ENCODE measurements around the gene C4orf50. TPM values are rescaled to one million over a fixed set of nuclear protein-coding genes. Genes with fewer than 3 reads are reported as not detected.

The C4orf50 gene
- total RNA-seq, 1 donor from 2014 or later: not detected

- Mint-ChIP-seq H3K36me3 (ENCODE audit: low read depth) (no peaks in the 10 kb centered on the region), H3K27me3 (peaks cover 9% of the 10 kb centered on the region), H3K4me3 (no peak overlapping the region), H3K9me3 (no peaks in the 10 kb centered on the region), H3K27ac (no peak overlapping the region), H3K4me1 (no peaks in the 10 kb centered on the region)
- ChIA-PET POLR2A (no interaction called here), CTCF (no interaction called here)
- no peak for TF ChIP-seq CTCF (IDR thresholded peaks at IDR 0.05)
- ATAC-seq (ENCODE audit: low read depth) (no peak), DNase-seq (no peak)
- intact Hi-C loops (cut with micrococcal nuclease): no loop called here
These were observed 26.0 kb upstream of the C4orf50 start for GRCh38 chr4:6044276-6044675.

GRCh38 chr4:6043843-6044242 lies 25.6 kb upstream of the C4orf50 start:
- ATAC-seq (ENCODE audit: low read depth): no peak

GRCh38 chr4:6043188-6043587 lies 25.0 kb upstream of the C4orf50 start:
- no peak for ATAC-seq (ENCODE audit: low read depth)

More at GRCh38 chr4:6043843-6044242, 25.6 kb upstream of the C4orf50 start:
- Mint-ChIP-seq H3K9me3 (no peaks in the 10 kb centered on the region), H3K27ac (no peak overlapping the region), H3K27me3 (peaks cover 9% of the 10 kb centered on the region), H3K36me3 (ENCODE audit: low read depth) (no peaks in the 10 kb centered on the region), H3K4me3 (no peak overlapping the region), H3K4me1 (no peaks in the 10 kb centered on the region)
- intact Hi-C loops (cut with micrococcal nuclease): no loop called here
- CTCF ChIA-PET: no interaction called here
- TF ChIP-seq CTCF (IDR thresholded peaks at IDR 0.05): no peak
- POLR2A ChIA-PET: no interaction called here
- DNase-seq: no peak

GRCh38 chr4:6042293-6043063 lies 24.2 kb upstream of the C4orf50 start:
- TF ChIP-seq CTCF (IDR thresholded peaks at IDR 0.05): no peak
- no peak for DNase-seq
- CTCF ChIA-PET: no interaction called here
- ATAC-seq (ENCODE audit: low read depth): no peak
- Mint-ChIP-seq H3K4me1 (no peaks in the 10 kb centered on the region), H3K27me3 (peaks cover 9% of the 10 kb centered on the region), H3K27ac (no peak overlapping the region), H3K4me3 (no peak overlapping the region), H3K9me3 (no peaks in the 10 kb centered on the region), H3K36me3 (ENCODE audit: low read depth) (no peaks in the 10 kb centered on the region)
- intact Hi-C loops (cut with micrococcal nuclease): no loop called here
- POLR2A ChIA-PET: no interaction called here

More at GRCh38 chr4:6043188-6043587, 25.0 kb upstream of the C4orf50 start:
- H3K9me3 Mint-ChIP-seq: no peaks in the 10 kb centered on the region
- no peaks in the 10 kb centered on the region for H3K36me3 Mint-ChIP-seq (ENCODE audit: low read depth)
- H3K27ac Mint-ChIP-seq: no peak overlapping the region
- H3K4me1 Mint-ChIP-seq: no peaks in the 10 kb centered on the region
- H3K4me3 Mint-ChIP-seq: no peak overlapping the region
- DNase-seq: no peak
- POLR2A ChIA-PET: no interaction called here
- no peak for TF ChIP-seq CTCF (IDR thresholded peaks at IDR 0.05)
- peaks cover 9% of the 10 kb centered on the region for H3K27me3 Mint-ChIP-seq
- CTCF ChIA-PET: no interaction called here
- intact Hi-C loops (cut with micrococcal nuclease): no loop called here

GRCh38 chr4:6041800-6042199 lies 23.6 kb upstream of the C4orf50 start:
- no peaks in the 10 kb centered on the region for H3K9me3 Mint-ChIP-seq
- no peak overlapping the region for H3K4me3 Mint-ChIP-seq
- TF ChIP-seq CTCF (IDR thresholded peaks at IDR 0.05): no peak
- ChIA-PET POLR2A (no interaction called here), CTCF (no interaction called here)
- H3K36me3 Mint-ChIP-seq (ENCODE audit: low read depth): no peaks in the 10 kb centered on the region
- ATAC-seq (ENCODE audit: low read depth) (no peak), DNase-seq (no peak)
- peaks cover 9% of the 10 kb centered on the region for H3K27me3 Mint-ChIP-seq
- H3K27ac Mint-ChIP-seq: no peak overlapping the region
- intact Hi-C loops (cut with micrococcal nuclease): no loop called here
- H3K4me1 Mint-ChIP-seq: no peaks in the 10 kb centered on the region
